SHP77 (cell line): Measurements from ENCODE around the gene CCL2.
"Not testable (repeated sequence)": the region's sequence is repeated elsewhere in the genome, so short reads cannot be mapped to it uniquely, and the experiment has no call there.

Experiments
- DNase-seq, 2 experiments: peaks; one replicate each; lab custom pipeline; 2025; lab: John Stamatoyannopoulos, UW

The CCL2 gene

GRCh38 chr17:34254651-34255380, at the start of gene CCL2:
Gene CCL2, plus strand, starts transcription at chr17:34255285. Its CDS starts 65 bp downstream, at chr17:34255350.
- DNase-seq, result no peak

- no peak for DNase-seq
Observed at GRCh38 chr17:34205401-34205800, 49.7 kb upstream of the CCL2 start.

- DNase-seq, result no peak
Observed at GRCh38 chr17:34206569-34206968, 48.5 kb upstream of the CCL2 start.

- DNase-seq, result no peak
Observed at GRCh38 chr17:34207572-34207971, 47.5 kb upstream of the CCL2 start.

GRCh38 chr17:34218748-34219147, 36.3 kb upstream of the CCL2 start:
- no peak for DNase-seq

GRCh38 chr17:34219405-34219804, 35.7 kb upstream of the CCL2 start:
- DNase-seq, result no peak

GRCh38 chr17:34220045-34220751, 34.9 kb upstream of the CCL2 start:
- DNase-seq, result no peak

GRCh38 chr17:34220752-34221395, 34.2 kb upstream of the CCL2 start:
- no peak for DNase-seq

- no peak for DNase-seq
Observed at GRCh38 chr17:34221411-34221810, 33.7 kb upstream of the CCL2 start.

- no peak for DNase-seq
Observed at GRCh38 chr17:34222722-34223497, 32.2 kb upstream of the CCL2 start.

- DNase-seq, result no peak
Observed at GRCh38 chr17:34225046-34225445, 30.0 kb upstream of the CCL2 start.

- no peak for DNase-seq
Observed at GRCh38 chr17:34226011-34226743, 28.9 kb upstream of the CCL2 start.

- DNase-seq, result no peak
Observed at GRCh38 chr17:34226744-34227034, 28.4 kb upstream of the CCL2 start.

- DNase-seq, result not testable (repeated sequence)
Observed at GRCh38 chr17:34227293-34227692, 27.8 kb upstream of the CCL2 start.

- DNase-seq, result no peak
Observed at GRCh38 chr17:34227707-34228106, 27.4 kb upstream of the CCL2 start.

- DNase-seq, result no peak
Observed at GRCh38 chr17:34228781-34229180, 26.3 kb upstream of the CCL2 start.

GRCh38 chr17:34230342-34230741, 24.7 kb upstream of the CCL2 start:
- no peak for DNase-seq

- DNase-seq, result no peak
Observed at GRCh38 chr17:34234616-34235015, 20.5 kb upstream of the CCL2 start.

- DNase-seq, result no peak
Observed at GRCh38 chr17:34235389-34236028, 19.6 kb upstream of the CCL2 start.

GRCh38 chr17:34236281-34236892, 18.7 kb upstream of the CCL2 start:
- DNase-seq, result no peak

GRCh38 chr17:34237458-34237857, 17.6 kb upstream of the CCL2 start:
- no peak for DNase-seq
